NCI-H2227 treated with DMSO at 0.1 percent for 48 hours (cell line): ENCODE data around the gene GATAD2A.

Source experiments
- DNase-seq: peaks from one replicate; lab custom pipeline; 2025; lab: John Stamatoyannopoulos, UW

GATAD2A gene

GRCh38 chr19:19490214-19490968 is 84.9 kb downstream of the GATAD2A start:
- peak; percentile 39 for DNase-seq

DNA sequence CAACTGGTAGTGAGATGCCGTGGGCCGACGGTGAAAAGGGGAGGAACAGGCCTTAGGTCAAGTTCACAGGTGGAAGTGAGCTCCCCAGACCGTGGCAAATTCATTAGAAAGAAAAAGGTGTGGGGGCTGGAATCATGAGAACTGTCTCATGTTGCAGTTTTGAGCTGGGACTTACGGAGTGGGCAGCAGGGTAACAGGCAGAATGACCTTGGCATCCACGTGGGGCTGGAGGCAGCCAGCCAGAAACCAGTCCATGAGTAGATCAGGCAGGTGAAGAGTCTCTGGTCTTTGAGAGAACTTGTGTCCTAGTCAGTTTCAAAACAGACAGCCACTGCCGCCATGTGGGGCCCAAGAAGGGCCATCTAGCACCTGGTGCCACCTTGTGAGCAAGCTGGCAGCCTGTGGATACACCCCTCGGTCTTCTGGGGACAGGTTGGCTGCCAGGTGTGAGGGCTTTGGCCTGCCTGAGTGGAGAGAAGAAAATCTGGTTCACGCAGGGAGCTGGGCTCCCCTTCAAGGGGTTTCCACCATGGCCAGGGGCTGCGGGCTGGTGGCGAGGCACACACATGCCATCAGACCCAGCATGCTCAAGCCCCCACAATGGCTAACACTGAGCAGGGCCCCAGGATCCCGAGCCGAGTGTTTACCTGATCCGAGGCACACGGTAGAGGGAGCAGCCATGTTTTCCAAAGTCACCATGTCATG is 86.0 kb downstream of the GATAD2A start:
- DNase-seq, result no peak

GRCh38 chr19:19492026-19492610 is 86.6 kb downstream of the GATAD2A start:
- no peak for DNase-seq

GRCh38 chr19:19493841-19494546 is 88.5 kb downstream of the GATAD2A start:
- DNase-seq, result no peak

- DNase-seq, result no peak
Measured at GRCh38 chr19:19495614-19496603, 90.4 kb downstream of the GATAD2A start.

DNA sequence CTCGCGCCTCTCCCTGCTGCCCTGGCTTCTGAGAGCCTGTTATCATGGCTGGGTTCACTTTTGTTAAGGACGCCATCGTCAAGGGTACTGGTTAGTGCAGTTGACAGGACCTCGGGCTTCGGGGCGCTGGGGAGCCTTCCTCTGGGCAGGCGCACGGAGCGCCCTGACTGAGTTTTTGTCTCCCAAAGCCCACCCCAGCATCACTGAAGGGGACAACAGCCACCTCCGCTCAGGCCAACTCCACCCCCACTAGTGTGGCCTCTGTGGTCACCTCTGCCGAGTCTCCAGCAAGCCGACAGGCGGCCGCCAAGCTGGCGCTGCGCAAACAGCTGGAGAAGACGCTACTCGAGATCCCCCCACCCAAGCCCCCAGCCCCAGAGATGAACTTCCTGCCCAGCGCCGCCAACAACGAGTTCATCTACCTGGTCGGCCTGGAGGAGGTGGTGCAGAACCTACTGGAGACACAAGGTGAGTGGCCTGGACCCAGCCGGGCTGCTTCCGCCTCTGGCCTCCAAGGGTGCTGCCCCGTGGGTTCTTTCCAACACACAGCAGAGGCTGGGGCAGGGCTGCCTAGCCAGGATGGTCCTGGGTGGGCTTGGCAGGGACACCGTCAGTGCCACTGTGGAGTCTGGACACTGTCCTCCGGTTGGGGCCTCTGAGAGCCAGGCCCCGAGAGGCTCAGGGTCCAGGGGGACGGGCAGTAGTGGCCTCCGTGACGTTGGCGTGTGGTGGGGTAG is 92.9 kb downstream of the GATAD2A start:
- DNase-seq, result no peak

GRCh38 chr19:19499272-19499995 is 94.0 kb downstream of the GATAD2A start:
- no peak for DNase-seq

DNA sequence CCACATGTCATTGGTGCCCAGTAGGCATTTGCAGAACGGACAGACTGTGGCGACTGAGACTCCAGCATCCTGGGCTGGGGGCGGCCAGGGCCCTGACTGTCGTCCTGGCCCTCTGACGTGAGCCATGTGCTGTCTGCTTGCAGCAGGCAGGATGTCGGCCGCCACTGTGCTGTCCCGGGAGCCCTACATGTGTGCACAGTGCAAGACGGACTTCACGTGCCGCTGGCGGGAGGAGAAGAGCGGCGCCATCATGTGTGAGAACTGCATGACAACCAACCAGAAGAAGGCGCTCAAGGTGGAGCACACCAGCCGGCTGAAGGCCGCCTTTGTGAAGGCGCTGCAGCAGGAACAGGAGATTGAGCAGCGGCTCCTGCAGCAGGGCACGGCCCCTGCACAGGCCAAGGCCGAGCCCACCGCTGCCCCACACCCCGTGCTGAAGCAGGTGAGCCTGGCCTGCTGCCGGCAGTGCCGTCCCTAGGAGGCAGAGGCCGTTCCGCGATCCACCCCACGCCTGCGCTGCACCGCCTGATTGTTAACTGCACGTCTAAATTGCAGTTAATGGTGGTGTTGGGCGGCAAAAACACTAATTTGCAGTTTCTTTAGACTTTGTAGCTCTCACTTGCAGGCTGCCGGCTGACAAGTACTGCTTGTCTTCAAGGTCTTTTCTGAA is 95.6 kb downstream of the GATAD2A start:
- peak; percentile 67 for DNase-seq

DNA sequence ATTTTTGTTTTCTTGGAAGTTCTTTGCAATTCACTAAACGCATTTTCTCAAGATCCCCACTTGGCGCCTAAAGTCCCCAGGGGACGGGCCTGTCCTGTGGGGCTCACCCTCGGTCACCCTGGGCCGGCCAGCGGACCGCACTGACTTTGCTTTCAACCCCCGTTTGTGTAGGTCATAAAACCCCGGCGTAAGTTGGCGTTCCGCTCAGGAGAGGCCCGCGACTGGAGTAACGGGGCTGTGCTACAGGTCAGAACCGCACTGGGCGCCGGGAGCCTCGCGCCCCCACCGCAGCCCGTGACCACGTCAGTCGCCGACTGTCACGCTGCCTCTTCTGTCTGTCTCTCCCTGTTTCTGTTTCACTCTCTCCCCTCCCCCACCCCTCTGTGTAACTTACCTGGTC is 96.3 kb downstream of the GATAD2A start:
- DNase-seq, result no peak

DNA sequence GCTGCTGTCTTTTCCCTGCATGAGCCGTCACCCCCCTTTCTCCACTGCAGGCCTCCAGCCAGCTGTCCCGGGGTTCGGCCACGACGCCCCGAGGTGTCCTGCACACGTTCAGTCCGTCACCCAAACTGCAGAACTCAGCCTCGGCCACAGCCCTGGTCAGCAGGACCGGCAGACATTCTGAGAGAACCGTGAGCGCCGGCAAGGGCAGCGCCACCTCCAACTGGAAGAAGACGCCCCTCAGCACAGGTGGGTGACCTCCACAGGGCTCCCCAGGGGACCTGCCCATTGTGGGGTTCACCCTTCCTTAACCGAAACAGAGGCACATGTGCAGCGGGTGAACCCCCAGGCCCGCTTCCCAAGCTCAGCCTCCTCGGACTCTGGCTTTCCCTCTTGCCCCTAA is 96.8 kb downstream of the GATAD2A start:
- DNase-seq, result no peak

DNA sequence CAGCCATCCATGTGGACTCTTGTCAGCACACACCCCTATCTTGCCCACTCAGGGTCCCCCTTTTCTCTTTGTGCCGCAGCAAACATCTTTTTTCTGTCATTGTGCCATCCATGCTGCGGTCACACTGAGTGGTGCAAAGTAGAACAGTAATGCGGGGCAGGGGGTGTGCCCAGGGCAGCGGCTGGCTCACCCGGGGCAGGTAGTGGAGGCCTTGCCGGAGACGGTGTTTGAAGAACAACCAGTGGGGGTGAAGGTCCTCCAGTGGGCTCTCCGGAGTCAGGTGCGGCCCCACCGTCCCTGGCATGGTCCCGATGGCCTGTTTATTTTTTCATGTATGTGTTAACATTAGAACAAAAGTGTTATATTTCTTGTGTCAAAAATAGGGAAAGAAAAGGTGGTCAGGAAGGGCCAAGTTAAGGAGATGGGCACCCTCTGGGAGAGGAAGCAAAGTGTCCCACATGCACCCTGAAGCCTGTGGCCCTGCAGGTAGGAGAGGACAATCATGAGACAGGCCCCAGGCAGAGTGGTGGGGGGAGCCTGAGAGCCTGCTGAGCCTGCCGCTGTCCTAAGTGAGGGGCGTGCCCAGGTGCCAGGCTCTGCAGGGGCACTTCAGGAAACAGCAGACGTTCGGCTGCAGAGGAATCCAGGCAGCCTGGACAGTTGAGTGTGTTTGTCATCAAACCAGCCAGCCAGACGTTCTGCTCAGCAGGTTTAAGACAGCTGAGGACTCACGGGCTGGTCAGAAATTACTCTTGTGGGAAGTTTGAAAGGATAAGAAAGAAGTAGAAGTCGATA is 97.5 kb downstream of the GATAD2A start:
- peak; percentile 44 for DNase-seq

GRCh38 chr19:19504754-19505668 is 99.5 kb downstream of the GATAD2A start:
- no peak for DNase-seq

GRCh38 chr19:19505669-19506326 is 100.3 kb downstream of the GATAD2A start:
- DNase-seq, result no peak

DNA sequence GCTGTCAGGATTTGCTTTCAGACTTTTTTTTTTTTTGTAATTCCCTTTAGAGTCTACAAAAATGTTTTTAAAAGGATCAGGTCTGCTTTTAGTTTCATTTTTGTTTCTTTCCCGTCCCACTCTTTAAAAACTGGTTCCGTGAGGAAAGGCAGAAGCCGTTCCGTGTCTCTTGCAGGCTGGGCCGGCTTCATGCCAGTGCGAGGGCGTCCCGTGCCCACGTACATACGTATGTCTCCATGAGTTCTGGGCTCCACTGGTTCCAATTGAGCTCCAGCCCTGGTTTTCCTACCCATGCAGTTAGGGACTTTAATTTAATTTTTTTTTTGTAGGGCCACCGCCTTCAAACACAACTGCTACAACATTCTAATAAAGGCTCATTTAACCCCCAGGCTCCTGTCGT is 101.1 kb downstream of the GATAD2A start:
- DNase-seq, result no peak

- no peak for DNase-seq
Measured at GRCh38 chr19:19507354-19507753, 101.9 kb downstream of the GATAD2A start.

GRCh38 chr19:19508217-19508616 is 102.7 kb downstream of the GATAD2A start:
- no peak for DNase-seq

- no peak for DNase-seq
Measured at GRCh38 chr19:19510432-19510831, 105.0 kb downstream of the GATAD2A start.
